NCI-H69 (cell line): ENCODE data around the gene MTA3.
"Not testable (repeated sequence)": the region's sequence is repeated elsewhere in the genome, so short reads cannot be mapped to it uniquely, and the experiment has no call there.

Experiments used
- DNase-seq: peaks from one replicate; lab custom pipeline; 2025; lab: John Stamatoyannopoulos, UW

The MTA3 gene

GRCh38 chr2:42567806-42568400, 529 bp upstream of the MTA3 start:
- DNase-seq, result peak; percentile 62

- DNase-seq, result peak; percentile 55
Measured at GRCh38 chr2:42569116-42569711, 782 bp downstream of the MTA3 start.

DNA sequence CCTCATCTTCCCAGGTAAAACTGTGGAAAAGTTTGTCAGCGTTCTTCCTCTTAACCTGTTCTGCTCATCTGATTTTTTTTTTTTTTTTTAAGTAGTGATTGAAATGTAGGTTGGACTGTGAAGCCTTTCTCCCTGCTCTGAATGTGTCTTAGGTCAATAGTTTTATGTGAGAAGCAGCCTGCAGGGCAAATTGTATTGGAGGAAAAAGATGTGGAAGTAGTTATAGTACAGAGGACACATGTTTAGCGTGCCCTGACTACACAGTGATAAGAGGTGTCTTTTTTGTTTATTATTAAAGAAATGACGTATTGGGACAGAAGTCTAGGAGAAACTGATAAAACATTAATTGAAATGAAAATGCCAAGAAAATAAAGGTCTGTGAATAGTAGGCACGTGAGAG, 1.5 kb downstream of the MTA3 start:
- DNase-seq, result peak; percentile 25

DNA sequence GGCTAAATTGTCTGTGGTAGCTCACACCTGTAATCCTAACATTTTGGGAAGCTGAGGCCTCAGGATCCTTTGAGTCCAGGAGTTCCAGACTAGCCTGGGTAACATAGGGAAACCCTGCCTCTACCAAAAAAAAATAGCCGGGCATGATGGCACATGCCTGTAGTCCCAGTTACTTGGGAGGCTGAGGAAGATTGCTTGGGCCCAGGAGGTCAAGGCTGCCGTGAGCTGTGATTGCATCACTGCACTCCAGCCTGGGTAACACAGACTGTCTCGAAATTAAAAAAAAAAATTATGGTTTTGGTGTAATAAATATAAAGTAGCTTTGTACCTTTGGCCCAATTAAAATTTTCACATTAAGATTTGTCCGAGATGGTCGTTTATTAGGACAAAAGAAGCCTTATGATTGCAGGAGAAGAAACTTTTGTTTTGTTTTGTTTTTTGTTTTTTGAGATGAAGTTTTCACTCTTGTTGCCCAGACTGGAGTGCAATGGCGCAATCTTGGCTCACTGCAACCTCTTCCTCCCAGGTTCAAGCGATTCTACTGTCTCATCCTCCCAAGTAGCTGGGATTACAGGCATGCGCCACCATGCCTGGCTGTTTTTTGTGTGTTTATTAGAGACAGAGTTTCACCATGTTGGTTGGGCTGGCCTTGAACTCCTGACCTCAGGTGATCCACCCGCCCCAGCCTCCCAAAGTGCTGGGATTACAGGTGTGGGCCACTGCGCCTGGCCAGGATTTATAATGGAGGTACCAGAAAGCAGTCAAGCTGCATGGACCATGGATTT, 4.1 kb downstream of the MTA3 start:
- DNase-seq, result no peak

DNA sequence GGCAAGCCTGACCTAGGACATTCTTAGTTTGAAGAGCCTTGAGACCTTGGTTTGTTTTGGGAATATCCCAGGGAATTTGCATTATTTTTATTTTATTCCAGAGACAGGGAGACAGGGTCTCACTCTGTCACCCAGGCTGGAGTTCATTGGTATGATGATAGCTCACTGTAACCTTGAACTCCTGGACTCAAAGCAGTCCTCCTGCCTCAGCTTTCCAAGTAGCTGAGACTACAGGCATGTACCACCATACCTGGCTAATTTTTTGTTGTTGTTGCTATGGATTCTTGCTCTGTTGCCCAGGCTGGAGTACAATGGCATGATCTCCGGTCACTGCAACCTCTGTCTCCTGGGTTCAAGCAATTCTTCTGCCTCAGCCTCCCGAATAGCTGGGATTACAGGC, 4.8 kb downstream of the MTA3 start:
- DNase-seq, result no peak

- DNase-seq, result no peak
Measured at GRCh38 chr2:42575458-42576064, 7.1 kb downstream of the MTA3 start.

GRCh38 chr2:42578621-42579020, 10.2 kb downstream of the MTA3 start:
- no peak for DNase-seq

- DNase-seq, result no peak
Measured at GRCh38 chr2:42581257-42581656, 12.8 kb downstream of the MTA3 start.

- DNase-seq, result not testable (repeated sequence)
Measured at GRCh38 chr2:42584628-42585027, 16.2 kb downstream of the MTA3 start.

DNA sequence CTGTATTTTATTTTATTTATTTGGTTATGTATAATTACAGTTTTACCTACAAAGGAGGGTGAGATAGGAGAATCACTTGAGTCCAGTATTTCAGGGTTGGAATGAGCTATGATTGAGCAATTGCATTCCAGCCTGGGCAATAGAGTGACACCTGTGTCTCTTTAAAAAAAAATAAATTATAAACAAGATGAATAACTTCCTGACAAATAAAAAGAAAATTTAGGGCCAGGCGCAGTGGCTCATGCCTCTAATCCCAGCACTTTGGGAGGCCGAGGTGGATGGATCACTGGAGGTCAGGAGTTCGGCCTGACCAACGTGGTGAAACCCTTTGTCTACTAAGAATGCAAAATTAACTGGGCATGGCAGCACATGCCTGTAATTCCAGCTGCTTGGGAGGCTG, 17.3 kb downstream of the MTA3 start:
- DNase-seq, result no peak

DNA sequence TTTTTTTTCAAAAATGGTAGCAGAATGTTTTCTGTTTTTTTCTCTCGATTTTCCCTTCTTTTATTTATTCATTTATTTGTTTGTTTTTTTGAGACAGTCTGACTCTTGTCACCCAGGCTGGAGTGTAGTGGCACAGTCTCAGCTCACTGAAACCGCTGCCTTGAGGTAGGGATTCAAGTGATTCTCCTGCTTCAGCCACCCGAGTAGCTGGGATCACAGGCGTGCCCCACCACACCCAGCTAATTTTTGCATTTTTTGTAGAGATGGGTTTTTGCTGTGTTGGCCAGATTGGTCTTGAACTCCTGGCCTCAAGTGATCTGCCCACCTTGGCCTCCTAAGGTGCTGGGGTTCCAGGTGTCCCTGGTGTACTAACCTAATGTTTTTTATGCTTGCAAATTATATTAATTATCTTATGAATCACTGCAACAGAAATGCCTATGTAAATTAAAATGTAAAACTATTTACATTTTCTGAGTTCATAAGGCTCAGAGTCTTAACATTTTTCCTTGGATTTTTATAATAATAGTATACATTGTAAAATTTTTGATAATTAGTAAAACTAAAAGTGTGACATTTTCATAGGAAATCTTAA, 19.2 kb downstream of the MTA3 start:
- no peak for DNase-seq

DNA sequence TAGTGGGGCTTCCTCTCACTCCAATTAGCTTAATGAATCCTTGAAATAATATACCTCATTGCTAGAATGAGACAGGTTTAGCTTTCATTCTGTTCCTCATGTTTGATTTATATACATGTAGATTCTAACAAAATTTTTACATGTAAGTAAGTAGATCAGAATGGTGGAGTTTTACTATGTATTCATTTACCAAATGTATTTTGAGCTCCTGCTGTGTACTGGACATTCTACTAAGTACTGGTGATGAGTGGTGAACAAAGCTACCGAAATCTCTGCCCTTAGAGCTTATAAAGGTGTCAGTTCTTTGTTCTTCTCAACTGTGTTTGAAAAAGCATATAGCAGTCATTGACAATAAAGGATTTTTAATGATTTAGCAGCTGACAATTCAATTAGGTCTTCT, 19.7 kb downstream of the MTA3 start:
- DNase-seq, result no peak

DNA sequence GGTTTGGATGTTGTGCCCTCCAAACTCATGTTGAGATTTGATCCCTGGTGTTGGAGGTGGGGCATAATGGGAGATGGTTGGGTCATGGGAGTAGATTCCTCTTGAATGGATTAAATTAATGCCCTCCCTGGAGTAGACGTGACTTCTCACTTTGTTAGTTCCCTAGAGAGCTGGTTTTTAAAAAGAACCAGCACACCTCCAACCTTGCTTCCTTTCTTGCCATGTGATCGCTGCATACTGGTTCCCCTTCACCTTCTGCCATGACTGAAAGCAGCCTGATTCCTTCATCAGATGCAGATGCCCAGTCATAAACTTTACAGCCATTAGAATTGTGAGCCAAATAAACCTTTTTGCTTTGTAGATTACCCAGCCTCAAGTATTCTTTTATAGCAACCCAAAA, 21.7 kb downstream of the MTA3 start:
- DNase-seq, result no peak

- no peak for DNase-seq
Measured at GRCh38 chr2:42593282-42593681, 24.9 kb downstream of the MTA3 start.

GRCh38 chr2:42598656-42599055, 30.2 kb downstream of the MTA3 start:
- DNase-seq, result no peak

GRCh38 chr2:42601076-42601475, 32.6 kb downstream of the MTA3 start:
- no peak for DNase-seq

DNA sequence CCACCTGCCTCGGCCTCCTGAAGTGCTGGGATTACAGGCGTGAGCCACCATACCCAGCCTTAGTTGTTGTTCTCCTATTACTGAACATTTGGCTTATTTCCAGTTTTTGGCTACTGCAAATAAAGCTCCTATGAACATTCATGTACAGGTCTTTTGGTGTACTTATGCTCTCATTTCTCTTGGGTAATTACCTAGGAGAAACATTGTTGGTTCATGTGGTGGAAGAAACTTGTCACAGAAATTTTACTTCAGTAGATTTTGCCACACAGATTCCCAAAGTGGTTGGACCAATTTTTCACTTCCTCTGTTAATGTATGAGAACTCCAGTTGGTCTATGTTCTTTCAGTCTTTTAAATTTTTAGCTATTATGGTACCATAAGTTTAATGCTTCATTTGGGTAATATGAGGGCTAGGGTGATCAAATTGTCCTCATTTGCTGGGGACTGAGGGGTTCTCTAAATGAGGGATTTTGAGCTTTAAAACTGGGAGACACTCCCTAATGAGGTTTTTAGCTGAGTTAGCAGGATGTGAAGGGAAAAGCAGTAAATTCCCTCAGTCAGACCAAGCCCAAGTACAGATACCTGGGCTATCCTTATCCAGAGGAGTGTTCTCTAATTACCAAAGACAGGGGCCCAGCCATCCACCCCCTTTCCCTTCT, 33.9 kb downstream of the MTA3 start:
- peak; percentile 82 for DNase-seq

DNA sequence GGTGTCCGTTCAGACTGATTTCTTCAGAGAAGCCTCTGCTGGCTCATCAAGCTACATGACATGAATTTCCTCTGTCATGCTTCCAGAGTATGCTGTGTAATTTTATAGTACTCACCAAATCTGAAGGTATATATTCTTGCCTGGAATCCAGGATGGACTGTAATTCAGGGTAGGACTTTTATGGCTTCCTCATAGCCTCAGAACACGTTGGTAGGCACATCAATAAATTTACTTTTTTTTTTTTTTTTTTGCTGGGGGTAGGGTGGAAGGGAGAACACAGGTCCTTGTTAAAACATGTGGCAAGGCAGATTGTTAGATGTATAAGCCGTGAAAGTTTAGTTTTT, 34.4 kb downstream of the MTA3 start:
- DNase-seq, result no peak

GRCh38 chr2:42604341-42604867, 36.0 kb downstream of the MTA3 start:
- not testable (repeated sequence) for DNase-seq

GRCh38 chr2:42606166-42606565, 37.7 kb downstream of the MTA3 start:
- not testable (repeated sequence) for DNase-seq

DNA sequence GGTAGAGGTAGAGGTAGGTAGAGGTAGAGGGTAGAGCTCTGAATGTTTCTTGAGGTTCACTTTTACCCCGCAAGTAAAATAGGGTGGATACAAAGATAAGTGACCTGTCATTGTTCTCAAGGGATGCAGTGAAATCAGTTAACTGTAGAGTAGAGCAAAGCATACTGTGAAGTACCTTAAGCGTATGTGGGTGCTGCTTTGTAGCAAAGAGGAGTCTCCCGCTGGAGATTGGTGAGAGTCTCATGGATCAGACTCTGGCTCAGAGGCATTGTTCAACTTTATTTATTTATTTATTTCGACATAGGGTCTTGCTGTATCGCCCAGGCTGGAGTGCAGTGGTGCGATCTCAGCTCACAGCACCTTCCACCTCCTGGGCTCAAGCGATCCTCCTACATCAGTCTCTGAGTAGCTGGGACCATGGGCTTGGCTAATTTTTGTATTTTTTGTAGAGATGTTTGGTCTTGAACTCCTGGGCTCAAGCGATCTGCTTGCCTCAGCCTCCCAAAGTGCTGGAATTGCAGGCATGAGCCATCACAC, 38.7 kb downstream of the MTA3 start:
- no peak for DNase-seq
